ENCODE measurements around the gene ADGRV1.
"Not testable (repeated sequence)": the region's sequence is repeated elsewhere in the genome, so short reads cannot be mapped to it uniquely, and the experiment has no call there.

ADGRV1 gene

DNA sequence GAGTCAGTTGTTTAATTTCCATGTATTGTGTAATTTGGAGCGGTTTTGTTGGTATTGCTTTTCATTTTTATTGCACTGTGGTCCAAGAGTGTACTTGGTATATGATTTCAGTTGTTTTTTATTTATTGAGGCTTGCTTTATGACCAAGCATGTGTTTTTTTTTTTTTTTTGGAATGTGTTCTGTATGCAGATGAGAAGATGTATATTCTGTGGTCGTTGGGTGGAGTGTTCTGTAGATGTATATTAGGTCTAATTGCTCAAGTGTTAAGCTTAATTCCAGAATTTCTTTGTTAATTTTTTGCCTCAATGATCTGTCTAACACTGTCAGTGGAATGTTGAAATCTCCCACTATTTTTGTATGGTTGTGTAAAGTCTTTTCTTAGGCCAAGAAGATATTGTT, 23.4 kb downstream of the ADGRV1 start:
- DNase-seq = no peak
- in situ Hi-C loops (cut with MboI; ENCODE audit: low pct_unique_long_range_greater_than_20kb, low sequenced_read_pairs) = no loop called here

GRCh38 chr5:90585337-90585986, 26.9 kb downstream of the ADGRV1 start:
- no peak for DNase-seq
- in situ Hi-C loops (cut with MboI; ENCODE audit: low pct_unique_long_range_greater_than_20kb, low sequenced_read_pairs) = no loop called here

GRCh38 chr5:90586469-90586868, 27.9 kb downstream of the ADGRV1 start:
- no peak for DNase-seq
- in situ Hi-C loops (cut with MboI; ENCODE audit: low pct_unique_long_range_greater_than_20kb, low sequenced_read_pairs) = no loop called here

- DNase-seq = no peak
- in situ Hi-C loops (cut with MboI; ENCODE audit: low pct_unique_long_range_greater_than_20kb, low sequenced_read_pairs) = no loop called here
These were observed 31.6 kb downstream of the ADGRV1 start for GRCh38 chr5:90590170-90590569.

DNA sequence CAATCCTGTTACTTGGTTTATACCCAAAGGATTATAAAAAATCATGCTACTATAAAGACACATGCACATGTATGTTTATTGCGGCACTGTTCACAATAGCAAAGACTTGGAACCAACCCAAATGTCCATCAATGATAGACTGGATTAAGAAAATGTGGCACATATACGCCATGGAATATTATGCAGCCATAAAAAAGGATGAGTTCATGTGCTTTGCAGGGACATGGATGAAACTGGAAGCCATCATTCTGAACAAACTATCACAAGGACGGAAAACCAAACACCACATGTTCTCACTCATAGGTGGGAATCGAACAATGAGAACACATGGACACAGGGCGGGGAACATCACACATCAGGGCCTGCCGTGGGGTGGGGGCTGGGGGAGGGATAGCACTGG, 34.5 kb downstream of the ADGRV1 start:
- DNase-seq; in situ Hi-C loops (cut with MboI; ENCODE audit: low pct_unique_long_range_greater_than_20kb, low sequenced_read_pairs): not testable (repeated sequence)

DNA sequence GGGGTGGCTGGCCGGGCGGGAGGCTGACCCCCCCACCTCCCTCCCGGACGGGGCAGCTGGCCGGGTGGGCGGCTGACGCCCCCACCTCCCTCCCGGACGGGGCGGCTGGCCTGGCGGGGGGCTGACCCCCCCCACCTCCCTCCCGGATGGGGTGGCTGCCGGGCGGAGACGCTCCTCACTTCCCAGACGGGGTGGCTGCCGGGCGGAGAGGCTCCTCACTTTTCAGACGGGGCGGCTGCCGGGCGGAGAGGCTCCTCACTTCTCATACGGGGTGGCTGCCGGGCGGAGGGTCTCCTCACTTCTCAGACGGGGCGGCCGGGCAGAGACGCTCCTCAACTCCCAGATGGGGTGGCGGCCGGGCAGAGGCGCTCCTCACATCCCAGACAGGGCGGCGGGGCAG, 37.2 kb downstream of the ADGRV1 start:
- in situ Hi-C loops (cut with MboI; ENCODE audit: low pct_unique_long_range_greater_than_20kb, low sequenced_read_pairs); DNase-seq: not testable (repeated sequence)

GRCh38 chr5:90598293-90598692, 39.7 kb downstream of the ADGRV1 start:
- in situ Hi-C loops (cut with MboI; ENCODE audit: low pct_unique_long_range_greater_than_20kb, low sequenced_read_pairs) = no loop called here
- DNase-seq = no peak

DNA sequence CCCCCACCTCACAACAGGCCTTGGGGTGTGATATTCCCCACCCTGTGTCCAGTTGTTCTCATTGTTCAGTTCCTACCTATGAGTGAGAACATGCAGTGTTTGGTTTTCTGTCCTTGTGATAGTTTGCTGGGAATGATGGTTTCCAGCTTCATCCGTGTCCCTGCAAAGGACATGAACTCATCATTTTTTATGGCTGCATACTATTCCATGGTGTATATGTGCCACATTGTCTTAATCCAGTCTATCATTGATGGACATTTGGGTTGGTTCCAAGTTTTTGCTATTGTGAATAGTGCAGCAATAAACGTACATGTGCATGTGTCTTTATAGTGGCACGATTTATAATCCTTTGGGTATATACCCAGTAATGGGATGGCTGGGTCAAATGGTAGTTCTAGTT, 41.7 kb downstream of the ADGRV1 start:
- in situ Hi-C loops (cut with MboI; ENCODE audit: low pct_unique_long_range_greater_than_20kb, low sequenced_read_pairs); DNase-seq: not testable (repeated sequence)

DNA sequence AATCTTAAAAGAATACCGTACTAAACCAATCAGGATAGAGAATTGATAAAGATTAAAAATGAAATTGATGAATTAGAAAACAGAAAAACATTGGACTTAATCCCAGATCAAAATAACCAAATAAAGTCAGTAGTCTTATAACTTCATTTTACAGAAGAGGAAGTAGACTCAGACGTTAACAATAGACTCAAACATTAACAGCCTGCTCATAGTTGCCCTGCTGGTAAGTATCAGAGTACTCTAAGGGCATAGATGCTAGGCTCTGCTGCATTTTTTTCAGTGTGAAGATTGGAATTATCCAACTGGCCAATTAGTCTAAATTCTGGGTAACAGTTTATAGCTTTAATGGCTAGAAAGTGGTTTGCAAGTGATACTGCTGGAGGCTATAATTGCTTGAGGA, 42.9 kb downstream of the ADGRV1 start:
- DNase-seq = peak; percentile 25

DNA sequence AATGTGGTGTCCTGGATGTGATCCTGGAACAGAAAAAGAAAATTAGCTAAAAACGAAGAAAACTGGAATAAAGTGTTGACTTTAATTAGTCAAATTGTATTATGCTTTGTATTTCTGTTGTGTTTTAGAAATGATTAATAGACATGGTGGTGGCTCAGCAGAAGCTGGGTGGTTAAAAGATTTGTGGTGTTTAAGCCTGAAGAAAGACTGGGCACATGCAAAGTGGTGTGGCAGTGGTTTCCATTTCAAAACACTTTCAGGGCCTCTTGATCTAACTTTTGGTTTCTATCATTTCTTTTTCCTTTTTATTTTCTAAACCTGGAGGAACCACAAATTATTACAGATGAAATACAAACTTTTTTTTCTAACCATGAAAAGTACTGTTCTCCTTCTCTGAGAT, 44.1 kb downstream of the ADGRV1 start:
- in situ Hi-C loops (cut with MboI; ENCODE audit: low pct_unique_long_range_greater_than_20kb, low sequenced_read_pairs) = no loop called here
- no peak for DNase-seq

More for the DNA sequence above, 42.9 kb downstream of the ADGRV1 start:
- in situ Hi-C loops (cut with MboI; ENCODE audit: low pct_unique_long_range_greater_than_20kb, low sequenced_read_pairs) = no loop called here

GRCh38 chr5:90606539-90606938, 47.9 kb downstream of the ADGRV1 start:
- in situ Hi-C loops (cut with MboI; ENCODE audit: low pct_unique_long_range_greater_than_20kb, low sequenced_read_pairs) = no loop called here
- no peak for DNase-seq

DNA sequence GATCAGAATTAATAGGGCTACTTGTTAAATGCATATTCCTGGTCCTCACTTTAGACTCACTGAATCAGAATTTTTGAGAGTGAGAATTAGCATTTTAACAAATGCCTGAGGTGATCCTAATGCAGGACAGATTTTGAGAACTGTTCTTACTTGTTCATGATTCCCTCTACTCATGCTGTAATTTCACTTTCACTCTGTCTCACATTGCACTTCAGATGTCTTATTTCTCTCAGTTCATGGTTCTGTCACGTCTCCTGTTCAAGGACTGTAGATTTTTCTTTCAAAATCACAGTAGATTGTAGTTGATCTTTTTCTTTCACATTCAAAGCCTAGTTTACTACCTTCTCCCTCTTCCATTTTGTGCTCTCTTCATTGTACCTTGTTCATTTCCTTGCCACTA, 54.3 kb downstream of the ADGRV1 start:
- DNase-seq = no peak

GRCh38 chr5:90613459-90613858, 54.9 kb downstream of the ADGRV1 start:
- in situ Hi-C loops (cut with MboI; ENCODE audit: low pct_unique_long_range_greater_than_20kb, low sequenced_read_pairs) = no loop called here
- no peak for DNase-seq

More for the DNA sequence above, 54.3 kb downstream of the ADGRV1 start:
- in situ Hi-C loops (cut with MboI; ENCODE audit: low pct_unique_long_range_greater_than_20kb, low sequenced_read_pairs) = no loop called here

GRCh38 chr5:90613918-90614504, 55.4 kb downstream of the ADGRV1 start:
- no peak for DNase-seq
- in situ Hi-C loops (cut with MboI; ENCODE audit: low pct_unique_long_range_greater_than_20kb, low sequenced_read_pairs) = no loop called here

- in situ Hi-C loops (cut with MboI; ENCODE audit: low pct_unique_long_range_greater_than_20kb, low sequenced_read_pairs) = no loop called here
- DNase-seq = no peak
These were observed 56.8 kb downstream of the ADGRV1 start for GRCh38 chr5:90615355-90615754.

- DNase-seq = no peak
- in situ Hi-C loops (cut with MboI; ENCODE audit: low pct_unique_long_range_greater_than_20kb, low sequenced_read_pairs) = no loop called here
These were observed 59.5 kb downstream of the ADGRV1 start for GRCh38 chr5:90618071-90618470.

- DNase-seq; in situ Hi-C loops (cut with MboI; ENCODE audit: low pct_unique_long_range_greater_than_20kb, low sequenced_read_pairs): not testable (repeated sequence)
These were observed 61.2 kb downstream of the ADGRV1 start for GRCh38 chr5:90619762-90620161.

GRCh38 chr5:90621848-90622247, 63.3 kb downstream of the ADGRV1 start:
- DNase-seq = no peak
- in situ Hi-C loops (cut with MboI; ENCODE audit: low pct_unique_long_range_greater_than_20kb, low sequenced_read_pairs) = no loop called here

DNA sequence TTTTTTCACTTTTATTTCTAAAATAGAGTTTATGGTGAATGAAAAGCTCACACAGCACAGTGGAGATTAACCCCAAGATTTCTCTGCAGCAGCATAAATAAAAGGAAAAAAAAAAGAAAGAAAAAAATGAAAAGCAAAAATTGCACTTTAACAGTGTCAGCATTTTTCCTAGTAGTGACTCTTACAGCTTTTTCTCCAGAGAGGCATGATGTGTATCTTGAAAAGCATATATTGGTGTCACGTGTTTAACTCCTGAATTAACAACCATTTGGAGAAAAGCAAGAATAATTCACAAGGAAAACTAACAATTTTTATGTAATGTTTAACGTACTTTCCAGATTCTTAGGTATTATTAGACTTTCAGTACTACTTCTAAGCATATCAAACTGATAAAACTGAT, 67.9 kb downstream of the ADGRV1 start:
- DNase-seq = no peak
- in situ Hi-C loops (cut with MboI; ENCODE audit: low pct_unique_long_range_greater_than_20kb, low sequenced_read_pairs) = no loop called here

DNA sequence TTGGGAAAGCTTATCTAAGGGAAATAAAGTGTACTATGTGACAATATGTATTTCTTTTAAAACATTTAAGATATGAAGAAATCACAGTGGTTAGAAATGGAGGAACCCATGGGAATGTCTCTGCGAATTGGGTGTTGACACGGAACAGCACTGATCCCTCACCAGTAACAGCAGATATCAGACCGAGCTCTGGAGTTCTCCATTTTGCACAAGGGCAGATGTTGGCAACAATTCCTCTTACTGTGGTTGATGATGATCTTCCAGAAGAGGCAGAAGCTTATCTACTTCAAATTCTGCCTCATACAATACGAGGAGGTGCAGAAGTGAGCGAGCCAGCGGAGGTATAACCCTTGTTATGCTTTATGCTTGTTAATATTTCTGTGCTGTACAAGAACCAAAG, 69.9 kb downstream of the ADGRV1 start:
- no peak for DNase-seq
- in situ Hi-C loops (cut with MboI; ENCODE audit: low pct_unique_long_range_greater_than_20kb, low sequenced_read_pairs) = no loop called here

GRCh38 chr5:90632791-90633190, 74.2 kb downstream of the ADGRV1 start:
- in situ Hi-C loops (cut with MboI; ENCODE audit: low pct_unique_long_range_greater_than_20kb, low sequenced_read_pairs) = no loop called here
- no peak for DNase-seq
